AG04450 (cell line): ENCODE data around the gene SPTLC1. TPM values are rescaled to one million over a fixed set of nuclear protein-coding genes. Genes with fewer than 3 reads are reported as not detected.
"Not testable (repeated sequence)": the region's sequence is repeated elsewhere in the genome, so short reads cannot be mapped to it uniquely, and the experiment has no call there.

Experiments used
- CTCF ChIA-PET: fragments of 300-600, 350-600 bp; formaldehyde crosslinking; extraction: SDS; loops from one replicate; lab custom pipeline; 2022; ENCODE audit warnings: antibody characterized with exemption, inconsistent platforms; lab: Charles Lee
- POLR2A ChIA-PET: fragments of 350-600 bp; formaldehyde crosslinking; extraction: SDS; loops from one replicate; lab custom pipeline; 2021; ENCODE audit warnings: antibody characterized with exemption, inconsistent platforms; lab: Yijun Ruan, JAX
- DNase-seq: peaks from one replicate; pipeline ENCODE4 v3.0.0-alpha.2; 2011; ENCODE audit warnings: low read depth, low spot score
- H3K27ac ChIP-seq: one replicate; pipeline ENCODE4 v1.5.1; 2012; ENCODE audit warnings: low read depth, low read length, control low read depth
- H3K27me3 ChIP-seq: one replicate; pipeline ENCODE4 v1.6.0; 2012; ENCODE audit warnings: low read length; ENCODE audit not compliant: control insufficient read depth, insufficient read depth
- H3K4me3 ChIP-seq: 2 replicates; pipeline ENCODE4 v1.5.1; 2011; ENCODE audit warnings: mild to moderate bottlenecking, low read depth, low read length, control low read depth
- H3K9me3 ChIP-seq: 2 replicates; pipeline ENCODE4 v1.5.1; 2012; ENCODE audit warnings: low read length; ENCODE audit not compliant: control insufficient read depth, insufficient read depth
- CTCF ChIP-seq: IDR thresholded peaks from 2 replicates; pipeline ENCODE4 v1.5.1; 2011; ENCODE audit warnings: low read depth, low read length, control low read depth, inconsistent platforms
- polyA plus RNA-seq: library from polyadenylated mRNA; depleted of rRNA; stranded (reverse); fragments of >200 nt; gene quantifications from 2 replicates; pipeline ENCODE4 v1.2.3, GENCODE V29; 2011

SPTLC1 gene
- polyA plus RNA-seq, 1 experiment: 140 TPM

GRCh38 chr9:92122061-92122460 lies 6.8 kb upstream of the SPTLC1 start:
- no peak for DNase-seq
- CTCF ChIA-PET: interaction anchor here (2.0 to 3.3 kb wide), 3 partner anchors 13 to 168 kb away, joined by 8 to 21 read pairs (median 8); no protein-coding TSS in a partner anchor

GRCh38 chr9:92121265-92121664 lies 6.1 kb upstream of the SPTLC1 start:
- ChIA-PET POLR2A (no interaction called here), CTCF (interaction anchor here (3.3 kb wide), 1 partner anchor 19 kb away, joined by 21 read pairs; no protein-coding TSS in a partner anchor)
- DNase-seq: no peak
- H3K27ac ChIP-seq: no peak overlapping the region
- no peak overlapping the region for H3K4me3 ChIP-seq
- H3K27me3 ChIP-seq: no peaks in the 10 kb centered on the region
- H3K9me3 ChIP-seq: no peaks in the 10 kb centered on the region; the same call in 1 of the 2 replicates
- TF ChIP-seq CTCF: no peak

More at GRCh38 chr9:92122061-92122460, 6.8 kb upstream of the SPTLC1 start:
- no peaks in the 10 kb centered on the region for H3K27me3 ChIP-seq
- TF ChIP-seq CTCF: no peak
- H3K4me3 ChIP-seq: no peak overlapping the region
- no peak overlapping the region for H3K27ac ChIP-seq
- H3K9me3 ChIP-seq: no peaks in the 10 kb centered on the region; the same call in 1 of the 2 replicates
- POLR2A ChIA-PET: no interaction called here

GRCh38 chr9:92120138-92120537 lies 4.9 kb upstream of the SPTLC1 start:
- Histone ChIP-seq H3K27ac (no peak overlapping the region), H3K27me3 (no peaks in the 10 kb centered on the region), H3K9me3 (no peaks in the 10 kb centered on the region; the same call in 1 of the 2 replicates), H3K4me3 (no peak overlapping the region)
- TF ChIP-seq CTCF: no peak
- ChIA-PET CTCF (no interaction called here), POLR2A (no interaction called here)
- no peak for DNase-seq

GRCh38 chr9:92119586-92119985 lies 4.4 kb upstream of the SPTLC1 start:
- H3K27ac ChIP-seq: no peak overlapping the region
- no peaks in the 10 kb centered on the region; the same call in 1 of the 2 replicates for H3K9me3 ChIP-seq
- no peak overlapping the region for H3K4me3 ChIP-seq
- no peak for DNase-seq
- no peak for TF ChIP-seq CTCF
- ChIA-PET POLR2A (no interaction called here), CTCF (no interaction called here)
- no peaks in the 10 kb centered on the region for H3K27me3 ChIP-seq

- H3K27me3 ChIP-seq: no peaks in the 10 kb centered on the region
- ChIA-PET CTCF (interaction anchor here (0.6 to 1.1 kb wide), 2 partner anchors 17 to 26 kb away, joined by 3 to 8 read pairs; no protein-coding TSS in a partner anchor), POLR2A (no interaction called here)
- no peak overlapping the region for H3K27ac ChIP-seq
- no peak for TF ChIP-seq CTCF
- H3K9me3 ChIP-seq: no peaks in the 10 kb centered on the region; the same call in 1 of the 2 replicates
- no peak overlapping the region for H3K4me3 ChIP-seq
- no peak for DNase-seq
These were observed 7.1 kb downstream of the SPTLC1 start for GRCh38 chr9:92108122-92108521.

- H3K9me3 ChIP-seq: not testable (repeated sequence)
These were observed 9.6 kb downstream of the SPTLC1 start for GRCh38 chr9:92105446-92106225.

GRCh38 chr9:92103601-92104000 lies 11.6 kb downstream of the SPTLC1 start:
- H3K27ac ChIP-seq, H3K4me3 ChIP-seq, CTCF ChIA-PET, POLR2A ChIA-PET, H3K9me3 ChIP-seq, H3K27me3 ChIP-seq, DNase-seq: not testable (repeated sequence)

More at GRCh38 chr9:92105446-92106225, 9.6 kb downstream of the SPTLC1 start:
- H3K27ac ChIP-seq, CTCF ChIA-PET, H3K4me3 ChIP-seq, DNase-seq, H3K27me3 ChIP-seq, POLR2A ChIA-PET: not testable (repeated sequence)
